Right lobe of liver (tissue), 6 donors: ENCODE data around the gene FAS. TPM values are rescaled to one million over a fixed set of nuclear protein-coding genes. Genes with fewer than 3 reads are reported as not detected.
A peak's percentile ranks its signal among the peaks of the same experiment; 100 is the strongest.

Experiments
- ATAC-seq, 4 donors: fragments of 200-7000 bp; cut with Tn5 transposase; one replicate each; pipeline ENCODE4 v1.9.1; 2020; ENCODE audit warnings: mild to moderate bottlenecking in 4 of 4, moderate library complexity in 4 of 4
- DNase-seq, 3 donors: peaks; one replicate each; pipeline ENCODE4 v3.0.0-alpha.2; 2020
- H3K27ac ChIP-seq, 3 donors: fragments of 200-600 bp; one replicate each; pipeline ENCODE4 v1.8.0; 2022
- H3K27me3 ChIP-seq, 2 donors: fragments of 200-600 bp; one replicate each; pipeline ENCODE4 v1.8.0; 2022
- H3K36me3 ChIP-seq, 4 donors: fragments of 200-600 bp; sonication (generic) in 1 of 4; one replicate each; pipeline versions ENCODE4 v1.5.1 to v1.8.0; 2017 to 2022; ENCODE audit warnings: control low read depth in 1 of 4
- H3K4me1 ChIP-seq, 4 donors: fragments of 200-600 bp; sonication (generic) in 1 of 4; one replicate each; pipeline versions ENCODE4 v1.5.1 to v1.8.0; 2017 to 2022; ENCODE audit warnings: control low read depth in 1 of 4
- H3K4me3 ChIP-seq, 3 donors: fragments of 200-600 bp; one replicate each; pipeline ENCODE4 v1.8.0; 2022
- H3K9me3 ChIP-seq, 4 donors: fragments of 200-600 bp; sonication (generic) in 1 of 4; one replicate each; pipeline versions ENCODE4 v1.5.1 to v1.8.0; 2017 to 2022; ENCODE audit warnings: control low read depth in 1 of 4
- CTCF ChIP-seq, 4 donors: fragments of 200-600 bp in 3 of 4; fragments of 450-650 bp in 1 of 4; IDR thresholded peaks; one replicate each; pipeline versions ENCODE4 v1.5.1 to v1.8.0; 2016 to 2022; ENCODE audit warnings: antibody characterized with exemption in 4 of 4, mild to moderate bottlenecking in 2 of 4
- POLR2A ChIP-seq: fragments of 450-650 bp; IDR thresholded peaks from one replicate; pipeline ENCODE4 v1.6.1; 2017; ENCODE audit warnings: antibody characterized with exemption, mild to moderate bottlenecking
- WGBS: methylation state at CpG from one replicate; pipeline ENCODE4 v1.1.6; 2018; ENCODE audit warnings: low coverage, low lambda C conversion rate; ENCODE audit not compliant: insufficient coverage; ENCODE audit errors: missing lambda C conversion rate; 5-methylcytosine and 5-hydroxymethylcytosine counted together
- intact Hi-C, 2 donors: fragments of 100-400 bp; cut with DNase I; formaldehyde crosslinking; loops; one replicate each; pipeline versions ENCODE4 v1.11.2 to v1.14.1; 2022
- total RNA-seq, 6 experiments: library from RNA; depleted of rRNA in 2 of 6; stranded (reverse); fragments of >200 nt in 2 of 6; fragmentation: NEBNext Ultra II Directional in 3 of 6; extraction: Animal tissue kit (Norgen Biotek cat#: 25700) in 3 of 6; gene quantifications; one replicate each; pipeline versions ENCODE4 v1.1.0 to v1.2.4, GENCODE V29; 2016 to 2023
- donor health status: DM: no; HTN: yes; CAD: no.
- donor health status: DM: no; HTN: no; CAD: no.
- donor health status: DM: no; HTN: no; CAD: no.
- donor health status: DM: no; HTN: yes; CAD: no.
- donor health status: DM: no; HTN: yes; CAD: no.

Gene FAS
- total RNA-seq, 6 experiments from 2014 or later, result 9.0 to 22.3 (median 18.9) TPM

DNA sequence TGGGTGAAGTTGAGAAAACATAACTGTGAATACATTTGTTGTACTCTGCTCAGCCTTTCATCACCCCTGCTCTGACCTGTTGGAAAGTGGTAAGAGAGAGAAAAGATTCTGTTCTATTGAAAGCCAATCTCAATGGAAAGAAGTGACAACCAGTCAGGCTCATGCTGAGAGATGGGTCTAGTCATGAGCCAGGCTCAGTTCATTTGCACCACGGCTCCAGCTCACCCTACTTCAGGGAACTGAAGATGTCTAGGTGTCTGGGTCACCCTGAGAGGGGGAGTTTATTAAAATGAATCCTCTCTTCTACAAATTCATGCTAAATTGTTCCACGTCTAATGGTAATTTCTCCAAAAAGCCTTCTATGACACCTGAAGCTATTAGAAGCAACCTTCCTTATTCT lies 12.1 kb upstream of the FAS start:
- DNase-seq, result no peak
- ATAC-seq, result no peak
- intact Hi-C loops, result no loop called here
- Histone ChIP-seq H3K27me3 (no peaks in the 10 kb centered on the region), H3K36me3 (no peaks in the 10 kb centered on the region), H3K4me3 (no peak overlapping the region), H3K4me1 (peaks cover 0 to 46% (median 20%) of the 10 kb centered on the region in 4 donors), H3K27ac (peak overlapping the region in 2 of 3 donors; percentile 55 to 77), H3K9me3 (no peaks in the 10 kb centered on the region)
- 84% methylated on average over 2 of the region's 2 CpGs for WGBS
- TF ChIP-seq CTCF (IDR thresholded peaks at IDR 0.05) (no peak), POLR2A (no peak)

DNA sequence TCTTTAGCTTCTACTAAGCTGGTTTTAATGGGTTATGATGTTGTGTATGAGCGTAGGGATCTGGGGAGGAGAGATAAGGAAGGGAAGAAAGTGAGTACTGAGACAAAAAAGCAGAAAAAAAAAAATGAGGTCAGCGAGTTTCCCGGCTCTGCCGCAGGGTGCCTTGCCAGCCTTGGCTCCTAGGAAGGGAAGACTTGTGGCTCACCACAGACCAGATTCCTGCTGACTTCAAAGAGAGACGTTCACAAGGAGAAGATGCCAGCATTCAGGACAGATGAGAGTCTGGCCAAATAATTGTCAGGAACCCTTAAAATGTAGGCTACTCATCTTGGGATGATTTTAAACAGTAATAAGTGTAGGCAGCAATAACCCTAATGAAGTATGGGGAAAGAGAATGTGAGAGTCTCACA lies 11.4 kb upstream of the FAS start:
- ATAC-seq, result peak; percentile 39 to 49 (median 41)
- H3K27ac ChIP-seq, result peak overlapping the region; percentile 48 to 77 (median 55)
- H3K9me3 ChIP-seq, result no peaks in the 10 kb centered on the region
- no peaks in the 10 kb centered on the region for H3K27me3 ChIP-seq
- peaks cover 0 to 39% (median 19%) of the 10 kb centered on the region in 4 donors for H3K4me1 ChIP-seq
- no peaks in the 10 kb centered on the region for H3K36me3 ChIP-seq
- DNase-seq, result no peak
- intact Hi-C loops, result no loop called here
- 12% methylated on average over 5 of the region's 5 CpGs for WGBS
- H3K4me3 ChIP-seq, result no peak overlapping the region
- TF ChIP-seq POLR2A (no peak), CTCF (IDR thresholded peaks at IDR 0.05) (no peak)

- no peak overlapping the region for H3K4me3 ChIP-seq
- ATAC-seq (peak; percentile 71 to 80 (median 76)), DNase-seq (no peak)
- H3K27me3 ChIP-seq, result no peaks in the 10 kb centered on the region
- H3K27ac ChIP-seq, result peak overlapping the region; percentile 48 to 77 (median 55)
- TF ChIP-seq POLR2A, result no peak
- TF ChIP-seq CTCF (IDR thresholded peaks at IDR 0.05), result no peak
- intact Hi-C loops, result loop anchor here (5.0 to 10.0 kb wide), 2 partner anchors 42 to 45 kb away; no protein-coding TSS in a partner anchor
- no peaks in the 10 kb centered on the region for H3K9me3 ChIP-seq
- H3K4me1 ChIP-seq, result peaks cover 0 to 36% (median 18%) of the 10 kb centered on the region in 4 donors
- H3K36me3 ChIP-seq, result no peaks in the 10 kb centered on the region
- 36% methylated on average over 4 of the region's 4 CpGs for WGBS
These were observed 11.0 kb upstream of the FAS start for GRCh38 chr10:88979603-88980002.

- no peaks in the 10 kb centered on the region for H3K9me3 ChIP-seq
- H3K27ac ChIP-seq, result peak overlapping the region in 1 of 3 donors; percentile 77
- ATAC-seq (peak in 1 of 4 donors; percentile 3), DNase-seq (no peak)
- WGBS, result 64% methylated on average over 4 of the region's 4 CpGs
- TF ChIP-seq CTCF (IDR thresholded peaks at IDR 0.05), result no peak
- no peak for TF ChIP-seq POLR2A
- no peaks in the 10 kb centered on the region for H3K36me3 ChIP-seq
- H3K4me1 ChIP-seq, result peaks cover 0 to 36% (median 18%) of the 10 kb centered on the region in 4 donors
- no peaks in the 10 kb centered on the region for H3K27me3 ChIP-seq
- H3K4me3 ChIP-seq, result no peak overlapping the region
- intact Hi-C loops, result loop anchor here (5.0 to 10.0 kb wide), 2 partner anchors 43 to 45 kb away; no protein-coding TSS in a partner anchor
These were observed 10.4 kb upstream of the FAS start for GRCh38 chr10:88980247-88980646.
